HCT116 (cell line): ENCODE data around the gene FBXL17. TPM values are rescaled to one million over a fixed set of nuclear protein-coding genes. Genes with fewer than 3 reads are reported as not detected.
"Not testable (repeated sequence)": the region's sequence is repeated elsewhere in the genome, so short reads cannot be mapped to it uniquely, and the experiment has no call there.

Experiments used
- ATAC-seq: fragments of 200-7000 bp; cut with Tn5 transposase; 2 replicates; pipeline ENCODE4 v1.9.1; 2020; ENCODE audit warnings: mild to moderate bottlenecking, moderate library complexity
- BruUV-seq: library from RNA; stranded (reverse); fragments of 400-500 nt; replicated peaks from 2 replicates; lab custom pipeline; 2021; lab: Mats Ljungman, UMichigan
- CTCF ChIA-PET: fragments of 300-600 bp; sonication (Branson Sonifier 250); formaldehyde crosslinking; loops from one replicate; lab custom pipeline; 2021; ENCODE audit warnings: antibody characterized with exemption; lab: Charles Lee
- POLR2A ChIA-PET: fragments of 300-600, 350-600 bp; sonication (Branson Sonifier 250); formaldehyde crosslinking; loops from one replicate; lab custom pipeline; 2021; ENCODE audit warnings: antibody characterized with exemption; lab: Charles Lee
- RAD21 ChIA-PET, 2 experiments: fragments of 300-600 bp; sonication (Branson Sonifier 250); formaldehyde crosslinking; loops; one replicate each; lab custom pipeline; 2023; ENCODE audit warnings: low total read pairs in 2 of 2; ENCODE audit not compliant: uncharacterized antibody in 2 of 2, unreplicated experiment in 2 of 2, low non-redundant PET in 1 of 2; lab: Charles Lee
- DNase-seq: peaks from one replicate; pipeline ENCODE4 v3.0.0-alpha.2; 2010; ENCODE audit warnings: low read depth, low spot score
- H2AFZ ChIP-seq: fragments of 200-600 bp; shearing (Covaris generic), sonication (generic); 2 replicates; pipeline ENCODE4 v1.6.1; 2017; ENCODE audit warnings: low read depth, mixed run types, mixed read lengths, antibody characterized with exemption, low read length; ENCODE audit not compliant: poor library complexity, severe bottlenecking
- H3K27ac ChIP-seq: 2 replicates; pipeline ENCODE4 v1.5.1; 2012; ENCODE audit warnings: low read depth, low read length
- H3K27me3 ChIP-seq: fragments of 200-600 bp; sonication (generic); 2 replicates; pipeline ENCODE4 v1.6.1; 2016; ENCODE audit warnings: mixed run types, low read length, mixed read lengths; ENCODE audit not compliant: insufficient read depth
- H3K36me3 ChIP-seq, 2 experiments: fragments of 200-500 bp in 1 of 2; fragments of 200-600 bp in 1 of 2; sonication (Bioruptor generic) in 1 of 2; sonication (generic) in 1 of 2; 2 replicates each; pipeline versions ENCODE4 v1.5.1 to v1.6.1; 2014 to 2016; ENCODE audit warnings: low read length in 2 of 2, inconsistent platforms in 1 of 2, mixed read lengths in 1 of 2, mixed run types in 1 of 2; ENCODE audit not compliant: insufficient read depth in 2 of 2, control insufficient read depth in 1 of 2
- H3K4me1 ChIP-seq, 2 experiments: fragments of 200-600 bp in 1 of 2; sonication (generic) in 1 of 2; 2 replicates each; pipeline versions ENCODE4 v1.5.1 to v1.6.1; 2012 to 2017; ENCODE audit warnings: low read length in 2 of 2, inconsistent platforms in 1 of 2, mild to moderate bottlenecking in 1 of 2, mixed read lengths in 1 of 2, mixed run types in 1 of 2, moderate library complexity in 1 of 2; ENCODE audit not compliant: insufficient read depth in 2 of 2, control insufficient read depth in 1 of 2
- H3K4me2 ChIP-seq: fragments of 200-600 bp; sonication (generic); 2 replicates; pipeline ENCODE4 v1.6.1; 2017; ENCODE audit warnings: mixed run types, low read length, mixed read lengths
- H3K4me3 ChIP-seq, 2 experiments: fragments of 200-600 bp in 1 of 2; sonication (generic) in 1 of 2; replicated peaks in 1 of 2; 2 replicates each; pipeline ENCODE4 v1.5.1; 2011 to 2016; ENCODE audit warnings: low read length in 2 of 2, control low read depth in 1 of 2, low read depth in 1 of 2, mild to moderate bottlenecking in 1 of 2, mixed read lengths in 1 of 2, mixed run types in 1 of 2
- H3K79me2 ChIP-seq: fragments of 200-600 bp; sonication (generic); 2 replicates; pipeline ENCODE4 v1.6.1; 2017; ENCODE audit warnings: mild to moderate bottlenecking, mixed run types, low read length, moderate library complexity, mixed read lengths; ENCODE audit not compliant: insufficient read depth
- H3K9ac ChIP-seq: fragments of 200-600 bp; sonication (generic); 2 replicates; pipeline ENCODE4 v1.6.1; 2016; ENCODE audit warnings: low read length, mixed read lengths
- H3K9me2 ChIP-seq: fragments of 200-600 bp; sonication (generic), shearing (Covaris generic); 2 replicates; pipeline ENCODE4 v1.6.1; 2017; ENCODE audit warnings: mixed run types, mild to moderate bottlenecking, moderate library complexity; ENCODE audit not compliant: insufficient read depth
- H3K9me3 ChIP-seq, 2 experiments: fragments of 200-500 bp in 1 of 2; fragments of 200-600 bp in 1 of 2; sonication (Bioruptor generic) in 1 of 2; sonication (generic) in 1 of 2; 2 replicates each; pipeline ENCODE4 v1.6.1; 2014 to 2017; ENCODE audit warnings: low read length in 2 of 2, mixed read lengths in 2 of 2, inconsistent platforms in 1 of 2, low read depth in 1 of 2, mild to moderate bottlenecking in 1 of 2, mixed run types in 1 of 2, moderate library complexity in 1 of 2; ENCODE audit not compliant: control insufficient read depth in 1 of 2, insufficient read depth in 1 of 2
- H4K20me1 ChIP-seq: fragments of 200-600 bp; sonication (generic), shearing (Covaris generic); 2 replicates; pipeline ENCODE4 v1.6.1; 2017; ENCODE audit warnings: mixed run types, mild to moderate bottlenecking, moderate library complexity; ENCODE audit not compliant: insufficient read depth
- CBX3 ChIP-seq: IDR thresholded peaks from 2 replicates; pipeline ENCODE4 v1.6.1; 2012; ENCODE audit warnings: low read depth
- EGR1 ChIP-seq: IDR thresholded peaks from 2 replicates; pipeline ENCODE4 v1.6.1; 2012; ENCODE audit warnings: low read depth
- EZH2 ChIP-seq: fragments of 200-600 bp; sonication (generic); IDR thresholded peaks from 2 replicates; pipeline ENCODE4 v1.6.1; 2017; ENCODE audit warnings: antibody characterized with exemption, mixed run types
- RAD21 ChIP-seq: IDR thresholded peaks from 2 replicates; pipeline ENCODE4 v1.6.1; 2012; ENCODE audit warnings: low read depth, mild to moderate bottlenecking
- SP1 ChIP-seq: IDR thresholded peaks from 2 replicates; pipeline ENCODE4 v1.6.1; 2012; ENCODE audit warnings: low read depth
- SRF ChIP-seq: IDR thresholded peaks from 2 replicates; pipeline ENCODE4 v1.6.1; 2012; ENCODE audit warnings: low read depth
- TCF7L2 ChIP-seq: IDR thresholded peaks from 2 replicates; pipeline ENCODE4 v1.7.0; 2011; ENCODE audit warnings: borderline replicate concordance, inconsistent platforms; ENCODE audit not compliant: insufficient read depth, insufficient read length; ENCODE audit errors: extremely low read depth
- ZFX ChIP-seq: fragments of 450-650 bp; IDR thresholded peaks from 2 replicates; pipeline ENCODE4 v1.6.1; 2017
- ZNF274 ChIP-seq: fragments of 200-500 bp; sonication (Bioruptor generic); IDR thresholded peaks from 2 replicates; pipeline ENCODE4 v1.6.1; 2014; ENCODE audit warnings: mild to moderate bottlenecking, low read depth, low read length, inconsistent platforms
- intact Hi-C: fragments of 100-400 bp; cut with micrococcal nuclease; formaldehyde crosslinking; loops from 2 replicates; pipeline ENCODE4 v1.10.0; 2022
- total RNA-seq: library from RNA; stranded (reverse); gene quantifications from one replicate; pipeline ENCODE4 v1.2.1, GENCODE V29; 2021; ENCODE audit not compliant: unreplicated experiment
- TF ChIP-seq, protein P1 (sequence below): IDR thresholded peaks from 2 replicates; pipeline ENCODE4 v1.6.1; 2012
- TF ChIP-seq, protein P2 (sequence below): IDR thresholded peaks from 2 replicates; pipeline ENCODE4 v1.6.1; 2012; ENCODE audit warnings: low read depth
- TF ChIP-seq, protein P3 (sequence below): IDR thresholded peaks from 2 replicates; pipeline ENCODE4 v1.6.1; 2011; ENCODE audit warnings: mild to moderate bottlenecking, low read length, moderate library complexity; ENCODE audit not compliant: insufficient replicate concordance; ENCODE audit errors: extremely low read depth

The FBXL17 gene
- total RNA-seq, 1 experiment from 2014 or later: 9.4 TPM

DNA sequence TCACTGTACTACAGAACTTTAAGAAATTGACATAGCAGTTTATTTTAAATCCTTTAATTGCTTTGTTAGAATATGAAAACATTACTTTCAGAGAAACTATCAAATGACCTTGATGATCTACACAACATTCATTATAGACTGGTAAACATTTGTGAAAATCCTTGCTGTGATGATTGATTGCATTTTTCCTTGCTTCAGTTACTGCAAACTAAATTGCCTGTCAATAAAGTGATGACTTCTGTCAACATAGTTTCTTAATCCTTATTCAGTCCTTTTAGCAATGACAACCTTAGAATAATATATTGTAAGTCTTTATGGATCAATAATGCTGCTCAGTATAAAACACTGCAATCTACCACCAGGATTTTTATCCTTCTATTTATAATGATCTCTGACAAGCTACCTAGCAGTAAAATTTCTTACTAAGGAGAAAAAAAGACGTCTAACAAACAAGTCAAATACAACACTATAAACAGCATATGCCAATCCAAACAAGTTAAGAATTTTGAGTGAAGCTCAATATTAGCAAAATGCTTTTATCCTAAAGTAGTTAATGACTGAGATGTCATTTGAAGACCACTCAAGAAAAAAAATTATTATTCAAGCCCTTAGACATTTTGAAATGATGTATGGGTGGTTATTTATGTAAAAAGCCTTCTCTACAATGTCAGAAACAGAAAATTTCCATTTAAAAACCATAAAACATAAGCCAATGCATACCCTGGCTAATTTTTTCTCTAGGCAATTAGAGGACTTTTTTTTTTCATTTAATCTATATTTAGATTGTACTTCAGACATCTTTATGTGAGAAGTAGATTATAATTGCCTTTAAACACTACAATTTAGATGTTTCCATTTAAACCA lies 105.5 kb downstream of the FBXL17 start:
- ChIA-PET POLR2A (no interaction called here), RAD21 (no interaction called here)
- Histone ChIP-seq H3K9me2 (no peaks in the 10 kb centered on the region), H3K4me2 (no peak overlapping the region), H3K4me1 (no peaks in the 10 kb centered on the region), H3K9me3 (no peaks in the 10 kb centered on the region), H3K9ac (no peak overlapping the region), H3K27me3 (no peaks in the 10 kb centered on the region), H2AFZ (no peak overlapping the region)
- intact Hi-C loops: no loop called here
- no peak for ATAC-seq
- no peak for DNase-seq
- TF ChIP-seq, protein P1, sequence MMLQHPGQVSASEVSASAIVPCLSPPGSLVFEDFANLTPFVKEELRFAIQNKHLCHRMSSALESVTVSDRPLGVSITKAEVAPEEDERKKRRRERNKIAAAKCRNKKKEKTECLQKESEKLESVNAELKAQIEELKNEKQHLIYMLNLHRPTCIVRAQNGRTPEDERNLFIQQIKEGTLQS: no peak
- no peak for TF ChIP-seq EZH2
- TF ChIP-seq ZNF274: no peak
- TF ChIP-seq, protein P2, sequence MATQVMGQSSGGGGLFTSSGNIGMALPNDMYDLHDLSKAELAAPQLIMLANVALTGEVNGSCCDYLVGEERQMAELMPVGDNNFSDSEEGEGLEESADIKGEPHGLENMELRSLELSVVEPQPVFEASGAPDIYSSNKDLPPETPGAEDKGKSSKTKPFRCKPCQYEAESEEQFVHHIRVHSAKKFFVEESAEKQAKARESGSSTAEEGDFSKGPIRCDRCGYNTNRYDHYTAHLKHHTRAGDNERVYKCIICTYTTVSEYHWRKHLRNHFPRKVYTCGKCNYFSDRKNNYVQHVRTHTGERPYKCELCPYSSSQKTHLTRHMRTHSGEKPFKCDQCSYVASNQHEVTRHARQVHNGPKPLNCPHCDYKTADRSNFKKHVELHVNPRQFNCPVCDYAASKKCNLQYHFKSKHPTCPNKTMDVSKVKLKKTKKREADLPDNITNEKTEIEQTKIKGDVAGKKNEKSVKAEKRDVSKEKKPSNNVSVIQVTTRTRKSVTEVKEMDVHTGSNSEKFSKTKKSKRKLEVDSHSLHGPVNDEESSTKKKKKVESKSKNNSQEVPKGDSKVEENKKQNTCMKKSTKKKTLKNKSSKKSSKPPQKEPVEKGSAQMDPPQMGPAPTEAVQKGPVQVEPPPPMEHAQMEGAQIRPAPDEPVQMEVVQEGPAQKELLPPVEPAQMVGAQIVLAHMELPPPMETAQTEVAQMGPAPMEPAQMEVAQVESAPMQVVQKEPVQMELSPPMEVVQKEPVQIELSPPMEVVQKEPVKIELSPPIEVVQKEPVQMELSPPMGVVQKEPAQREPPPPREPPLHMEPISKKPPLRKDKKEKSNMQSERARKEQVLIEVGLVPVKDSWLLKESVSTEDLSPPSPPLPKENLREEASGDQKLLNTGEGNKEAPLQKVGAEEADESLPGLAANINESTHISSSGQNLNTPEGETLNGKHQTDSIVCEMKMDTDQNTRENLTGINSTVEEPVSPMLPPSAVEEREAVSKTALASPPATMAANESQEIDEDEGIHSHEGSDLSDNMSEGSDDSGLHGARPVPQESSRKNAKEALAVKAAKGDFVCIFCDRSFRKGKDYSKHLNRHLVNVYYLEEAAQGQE: no peak
- no peak for TF ChIP-seq RAD21
- TF ChIP-seq, protein P3, sequence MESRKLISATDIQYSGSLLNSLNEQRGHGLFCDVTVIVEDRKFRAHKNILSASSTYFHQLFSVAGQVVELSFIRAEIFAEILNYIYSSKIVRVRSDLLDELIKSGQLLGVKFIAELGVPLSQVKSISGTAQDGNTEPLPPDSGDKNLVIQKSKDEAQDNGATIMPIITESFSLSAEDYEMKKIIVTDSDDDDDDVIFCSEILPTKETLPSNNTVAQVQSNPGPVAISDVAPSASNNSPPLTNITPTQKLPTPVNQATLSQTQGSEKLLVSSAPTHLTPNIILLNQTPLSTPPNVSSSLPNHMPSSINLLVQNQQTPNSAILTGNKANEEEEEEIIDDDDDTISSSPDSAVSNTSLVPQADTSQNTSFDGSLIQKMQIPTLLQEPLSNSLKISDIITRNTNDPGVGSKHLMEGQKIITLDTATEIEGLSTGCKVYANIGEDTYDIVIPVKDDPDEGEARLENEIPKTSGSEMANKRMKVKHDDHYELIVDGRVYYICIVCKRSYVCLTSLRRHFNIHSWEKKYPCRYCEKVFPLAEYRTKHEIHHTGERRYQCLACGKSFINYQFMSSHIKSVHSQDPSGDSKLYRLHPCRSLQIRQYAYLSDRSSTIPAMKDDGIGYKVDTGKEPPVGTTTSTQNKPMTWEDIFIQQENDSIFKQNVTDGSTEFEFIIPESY: no peak
- TF ChIP-seq SRF: no peak
- no peak for TF ChIP-seq ZFX
- no peak for TF ChIP-seq CBX3
- TF ChIP-seq EGR1: no peak
- TF ChIP-seq SP1: no peak
- no peak for TF ChIP-seq TCF7L2
- TF ChIP-seq, all 23 proteins: peak for 0
- Histone ChIP-seq H3K36me3 (no peaks in the 10 kb centered on the region), H4K20me1 (no peaks in the 10 kb centered on the region), H3K79me2 (no peaks in the 10 kb centered on the region), H3K4me3 (no peak overlapping the region), H3K27ac (no peak overlapping the region)
- no TSS peak for BruUV-seq
- CTCF ChIA-PET: no interaction called here

DNA sequence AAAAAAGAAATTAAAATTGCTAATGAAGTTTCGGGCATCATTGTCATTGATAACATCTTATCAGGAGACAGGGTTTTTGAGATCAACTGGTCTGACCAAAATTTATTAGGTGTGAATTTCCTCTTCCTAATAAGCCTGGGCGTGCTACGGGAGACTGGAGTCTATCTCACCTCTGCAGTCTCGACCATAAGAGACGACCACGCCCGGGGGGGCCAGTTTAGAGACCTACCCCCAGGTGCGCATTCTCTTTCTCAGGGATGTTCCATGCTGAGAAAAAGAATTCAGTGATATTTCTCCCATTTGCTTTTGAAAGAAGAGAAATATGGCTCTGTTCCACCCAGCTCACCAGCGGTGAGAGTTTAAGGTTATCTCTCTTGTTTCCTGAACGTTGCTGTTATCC lies 107.8 kb downstream of the FBXL17 start:
- H3K9ac ChIP-seq, H3K27me3 ChIP-seq, POLR2A ChIA-PET, H3K9me2 ChIP-seq, H3K4me3 ChIP-seq, H3K79me2 ChIP-seq, H4K20me1 ChIP-seq, H3K4me2 ChIP-seq, BruUV-seq, intact Hi-C loops, H3K36me3 ChIP-seq, H2AFZ ChIP-seq, H3K4me1 ChIP-seq, CTCF ChIA-PET, H3K9me3 ChIP-seq, DNase-seq, H3K27ac ChIP-seq, RAD21 ChIA-PET, ATAC-seq: not testable (repeated sequence)
